HPDE6-E6E7 (cell line): ENCODE measurements around the gene NIT1.
"Not testable (repeated sequence)": the region's sequence is repeated elsewhere in the genome, so short reads cannot be mapped to it uniquely, and the experiment has no call there.

Experiments used
- DNase-seq: peaks from one replicate; pipeline ENCODE4 v3.0.0; 2011; ENCODE audit warnings: missing footprints; ENCODE audit errors: extremely low spot score

The NIT1 gene

DNA sequence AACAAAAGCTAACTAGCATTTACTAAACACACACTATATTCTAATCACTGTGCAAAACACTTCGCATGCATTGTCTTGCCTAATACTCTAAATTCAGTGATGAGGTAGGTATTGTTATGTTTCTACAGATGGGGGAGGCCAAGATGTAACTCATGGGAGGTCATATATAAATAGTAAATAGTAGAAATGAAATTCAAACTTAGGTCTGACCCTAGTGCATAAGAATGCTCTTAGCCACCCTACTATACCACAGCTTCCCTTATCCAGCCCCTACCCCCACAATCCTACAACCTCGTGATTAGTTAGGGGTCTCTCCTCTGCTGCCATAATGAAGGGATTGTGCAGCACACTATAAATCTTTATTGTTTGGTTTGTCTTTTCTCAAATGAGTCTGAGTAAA lies 3.3 kb upstream of the NIT1 start:
- no peak for DNase-seq

DNA sequence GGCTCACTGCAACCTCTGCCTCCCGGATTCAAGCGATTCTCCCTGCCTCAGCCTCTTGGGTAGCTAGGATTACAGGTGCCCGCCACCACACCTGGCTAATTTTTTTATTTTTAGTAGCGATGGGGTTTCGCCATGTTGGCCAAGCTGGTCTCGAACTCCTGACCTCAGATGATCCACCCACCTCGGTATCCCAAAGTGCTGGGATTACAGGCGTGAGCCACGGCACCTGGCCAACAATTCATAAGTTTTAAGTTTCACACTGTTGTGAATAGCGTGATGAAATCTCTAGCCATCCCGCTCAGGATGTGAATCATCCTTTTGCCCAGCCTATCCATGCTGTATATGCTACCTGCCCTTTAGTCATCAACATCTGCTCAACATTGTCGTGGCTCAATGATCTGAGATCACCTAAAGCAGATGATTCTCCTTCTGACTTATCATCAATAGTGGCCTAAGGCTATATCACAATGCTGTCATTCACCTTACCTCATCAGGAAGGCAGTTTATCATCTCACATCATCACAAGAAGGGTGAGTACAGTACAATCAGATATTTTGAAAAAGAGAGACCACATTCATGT lies 2.7 kb upstream of the NIT1 start:
- DNase-seq: peak; percentile 78

DNA sequence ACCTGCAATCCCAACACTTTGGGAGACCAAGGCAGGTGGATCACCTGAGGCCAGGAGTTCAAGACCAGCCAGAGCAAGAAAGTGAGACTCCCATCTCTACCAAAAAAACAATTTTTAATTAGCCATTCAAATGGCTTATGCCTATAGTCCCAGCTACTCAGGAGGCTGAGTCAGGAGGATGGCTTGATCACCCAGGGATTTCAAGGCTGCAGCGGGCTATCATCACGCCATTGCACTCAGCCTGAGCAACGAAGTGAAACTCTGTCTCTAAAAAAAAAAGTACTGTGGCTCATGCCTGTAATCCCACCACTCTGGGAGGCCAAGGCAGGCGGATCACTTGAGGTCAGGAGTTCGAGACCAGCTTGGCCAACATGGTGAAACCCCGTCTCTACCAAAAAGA lies 1.9 kb upstream of the NIT1 start:
- DNase-seq: not testable (repeated sequence)

DNA sequence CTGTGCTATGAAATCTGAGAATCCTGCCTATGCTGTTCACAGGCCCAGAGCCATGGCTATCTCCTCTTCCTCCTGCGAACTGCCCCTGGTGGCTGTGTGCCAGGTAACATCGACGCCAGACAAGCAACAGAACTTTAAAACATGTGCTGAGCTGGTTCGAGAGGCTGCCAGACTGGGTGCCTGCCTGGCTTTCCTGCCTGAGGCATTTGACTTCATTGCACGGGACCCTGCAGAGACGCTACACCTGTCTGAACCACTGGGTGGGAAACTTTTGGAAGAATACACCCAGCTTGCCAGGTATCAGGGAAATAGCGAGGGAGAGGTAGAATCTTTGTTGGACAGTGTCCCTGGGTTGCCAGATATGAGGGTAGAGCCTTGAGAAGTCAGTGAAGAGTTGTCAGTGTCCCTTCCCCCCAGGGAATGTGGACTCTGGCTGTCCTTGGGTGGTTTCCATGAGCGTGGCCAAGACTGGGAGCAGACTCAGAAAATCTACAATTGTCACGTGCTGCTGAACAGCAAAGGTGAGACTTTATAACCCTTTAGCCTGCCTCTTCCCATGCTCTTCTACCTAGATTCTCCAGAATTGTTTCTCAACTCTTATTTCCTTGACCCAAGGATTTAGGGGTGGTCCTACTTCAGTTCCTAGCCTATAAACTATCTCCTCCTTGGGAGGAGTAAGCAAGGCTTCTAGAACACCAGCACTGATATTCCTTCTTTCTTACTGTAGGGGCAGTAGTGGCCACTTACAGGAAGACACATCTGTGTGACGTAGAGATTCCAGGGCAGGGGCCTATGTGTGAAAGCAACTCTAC lies 1.4 kb downstream of the NIT1 start:
- peak; percentile 65 for DNase-seq

DNA sequence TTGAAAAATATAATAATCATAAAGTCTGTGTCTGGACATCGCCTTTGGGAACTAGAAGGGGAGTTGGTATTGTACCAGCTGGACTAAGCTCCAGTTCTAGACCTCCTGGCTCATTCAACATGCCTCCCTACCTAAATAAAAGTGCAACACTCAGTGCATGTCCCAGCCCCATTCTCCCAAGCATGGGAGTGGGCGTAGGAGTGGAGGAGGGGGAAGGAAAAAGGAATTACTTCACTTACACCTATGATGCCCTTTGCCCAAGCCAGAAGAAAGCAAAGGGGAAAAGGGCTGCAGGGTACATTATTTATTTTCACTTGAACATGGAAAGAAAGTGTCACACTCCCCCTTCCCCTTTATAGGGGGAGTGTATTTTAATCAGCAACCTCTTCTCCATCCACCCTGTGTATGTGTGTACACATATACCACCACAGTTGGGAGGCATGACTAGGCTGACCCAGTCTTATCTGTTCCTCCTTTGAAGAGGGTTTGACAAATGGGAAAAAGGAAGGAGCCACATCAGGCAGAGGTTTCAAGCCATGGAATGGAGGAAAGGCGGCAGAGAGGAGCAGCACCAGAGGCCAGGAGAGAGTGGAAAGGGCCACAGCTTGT lies 3.2 kb downstream of the NIT1 start:
- no peak for DNase-seq

DNA sequence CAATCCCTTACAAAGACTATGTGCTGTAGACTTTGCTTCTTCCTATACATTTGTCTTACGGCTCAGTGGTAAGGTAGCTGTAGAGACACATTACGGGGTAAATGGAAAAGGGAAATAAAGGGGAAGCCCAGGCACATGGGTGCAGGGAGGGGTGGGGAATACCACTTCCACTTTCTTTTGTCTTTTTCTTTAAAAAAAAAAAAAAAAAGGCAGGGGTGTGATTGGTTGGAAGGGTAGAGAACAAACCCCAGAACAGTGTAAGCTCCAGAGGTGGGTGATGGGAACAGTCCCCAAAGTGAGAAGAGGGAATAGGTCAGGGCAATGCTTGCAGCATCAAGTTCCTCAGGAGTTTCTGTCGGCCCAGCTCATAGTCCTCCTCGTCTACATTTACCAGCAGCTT lies 3.9 kb downstream of the NIT1 start:
- no peak for DNase-seq

DNA sequence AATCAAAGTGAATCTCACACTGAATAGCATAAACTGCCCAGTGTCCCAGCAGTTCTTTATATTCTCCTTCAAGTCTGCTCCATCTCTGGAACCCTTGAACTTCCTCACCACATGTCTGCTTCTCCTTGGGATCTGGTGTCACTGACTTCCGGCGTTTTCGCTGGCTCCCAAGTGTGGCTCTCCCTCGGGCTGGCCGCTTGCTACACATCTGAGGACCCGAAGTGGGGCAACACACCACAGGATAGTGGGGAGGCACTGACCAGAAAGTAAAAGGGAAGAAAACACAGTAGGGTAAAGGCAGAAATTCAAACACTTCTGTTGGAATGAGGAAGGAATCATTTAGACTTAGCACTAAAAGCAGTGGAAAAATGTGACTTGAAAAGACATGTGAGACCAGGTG lies 5.1 kb downstream of the NIT1 start:
- no peak for DNase-seq

DNA sequence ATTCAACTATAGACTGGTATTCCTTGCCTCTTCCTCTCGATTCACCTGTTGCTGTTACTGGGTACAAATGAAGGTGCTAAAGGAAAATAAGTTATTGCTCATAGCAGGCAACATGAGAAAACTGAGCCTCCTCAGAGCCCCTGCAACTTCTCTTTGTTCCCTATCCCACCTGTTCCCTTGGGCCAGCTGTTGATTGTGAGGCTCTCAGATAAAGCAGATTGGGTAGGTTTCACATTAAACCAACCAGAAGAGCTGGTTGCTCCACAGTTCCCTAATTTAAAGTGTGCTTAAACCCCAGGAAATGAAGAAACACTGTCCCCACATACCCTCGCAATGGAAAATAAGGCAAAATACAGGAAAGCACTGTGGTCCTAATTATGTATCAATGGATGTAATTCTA lies 9.7 kb downstream of the NIT1 start:
- DNase-seq: no peak

DNA sequence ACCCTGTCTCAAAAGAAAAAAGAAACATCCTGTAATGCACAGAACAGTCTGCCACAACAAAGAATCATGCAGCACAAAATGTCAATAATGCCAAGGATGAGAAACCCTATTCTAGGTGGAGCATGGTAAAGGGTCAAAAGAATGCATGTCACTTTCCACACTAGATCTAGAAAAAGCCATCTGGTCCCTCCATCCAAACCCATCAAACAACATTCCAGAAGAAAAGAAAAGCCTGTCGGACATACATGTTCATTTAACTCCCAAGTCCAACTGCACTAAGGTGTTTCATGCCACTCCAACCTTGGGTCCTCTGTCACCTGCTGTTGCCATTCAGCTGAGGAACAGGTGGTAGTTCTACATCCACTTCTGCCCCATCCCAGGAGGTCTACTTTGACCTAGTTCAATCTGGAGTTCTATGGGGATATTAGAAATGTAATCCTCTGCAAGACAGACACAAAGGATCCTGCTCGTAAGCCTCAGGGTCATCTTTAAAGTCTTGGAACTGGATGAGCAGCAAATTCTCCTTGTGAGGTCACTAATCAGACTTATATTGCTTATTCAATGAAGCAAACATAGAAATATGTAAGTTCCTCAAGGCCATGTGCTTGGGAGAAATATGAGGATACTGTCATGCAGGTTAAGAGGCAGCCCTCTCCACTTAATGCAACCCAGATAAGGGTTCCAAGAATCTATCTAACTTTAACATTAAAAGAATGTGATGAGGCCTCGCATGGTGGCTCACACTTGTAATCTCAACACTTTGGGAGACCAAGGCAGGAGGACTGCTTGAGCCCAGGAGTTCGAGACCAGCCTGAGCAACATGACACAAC lies 10.9 kb downstream of the NIT1 start:
- no peak for DNase-seq

DNA sequence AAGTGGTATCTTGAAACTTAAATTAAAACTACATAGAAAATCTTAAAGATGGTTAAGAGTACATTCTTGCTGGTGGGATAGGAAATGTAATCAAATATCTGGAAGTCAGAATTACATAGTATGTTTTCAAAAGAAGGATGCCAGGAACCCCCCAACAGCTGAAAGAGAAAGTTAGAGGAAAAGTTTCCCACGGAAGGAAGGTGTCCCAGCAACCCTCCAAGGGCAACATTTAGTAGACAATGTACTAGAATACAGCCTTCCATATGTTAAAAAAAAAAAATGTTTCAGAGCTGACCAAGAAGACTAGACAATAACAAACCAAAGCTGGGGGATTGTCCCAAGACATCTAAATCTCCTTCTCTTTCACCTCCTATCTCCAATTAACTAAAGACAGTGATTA lies 12.4 kb downstream of the NIT1 start:
- DNase-seq: no peak

DNA sequence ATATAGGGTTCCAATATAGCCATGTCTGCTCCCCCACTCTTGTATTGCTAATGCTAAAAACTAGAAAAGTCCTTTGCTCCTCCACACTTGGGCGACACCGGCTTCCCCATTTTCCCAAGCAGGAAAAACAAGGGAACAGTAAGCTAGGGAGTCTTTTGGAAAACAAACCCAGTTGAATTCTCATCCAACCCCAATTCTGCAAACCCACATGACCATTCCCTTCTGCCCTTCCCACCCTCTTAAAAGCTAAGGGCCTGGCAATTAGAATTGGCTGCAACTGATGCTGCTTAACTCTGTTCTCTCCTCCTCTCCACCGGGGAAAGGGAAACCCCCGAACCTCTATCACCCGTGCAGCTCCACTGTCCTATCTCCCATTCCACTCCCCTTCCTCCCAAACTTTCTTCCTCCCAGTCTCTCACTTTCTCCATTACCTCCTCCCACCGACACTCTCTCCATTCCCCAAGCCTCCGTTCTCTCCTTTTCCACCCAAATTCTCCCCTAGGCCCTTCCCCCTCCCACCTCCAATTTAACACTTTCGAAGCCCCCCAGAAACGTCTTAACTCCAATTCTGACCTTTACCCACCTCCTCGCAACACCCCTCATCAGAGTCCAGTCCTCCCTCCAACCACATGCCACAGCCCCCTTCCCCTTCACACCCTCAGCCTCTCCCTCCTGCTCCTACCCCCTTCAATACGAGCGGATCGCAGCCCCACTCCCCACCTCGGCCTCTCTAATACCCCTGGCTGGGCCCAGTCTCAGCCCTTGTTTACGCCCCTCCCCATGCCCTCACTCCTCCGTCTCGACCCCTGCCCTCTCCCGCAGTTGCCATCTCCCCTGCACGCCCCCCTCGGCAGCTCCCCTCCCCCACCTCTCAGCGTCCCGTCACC lies 13.9 kb downstream of the NIT1 start:
- no peak for DNase-seq

DNA sequence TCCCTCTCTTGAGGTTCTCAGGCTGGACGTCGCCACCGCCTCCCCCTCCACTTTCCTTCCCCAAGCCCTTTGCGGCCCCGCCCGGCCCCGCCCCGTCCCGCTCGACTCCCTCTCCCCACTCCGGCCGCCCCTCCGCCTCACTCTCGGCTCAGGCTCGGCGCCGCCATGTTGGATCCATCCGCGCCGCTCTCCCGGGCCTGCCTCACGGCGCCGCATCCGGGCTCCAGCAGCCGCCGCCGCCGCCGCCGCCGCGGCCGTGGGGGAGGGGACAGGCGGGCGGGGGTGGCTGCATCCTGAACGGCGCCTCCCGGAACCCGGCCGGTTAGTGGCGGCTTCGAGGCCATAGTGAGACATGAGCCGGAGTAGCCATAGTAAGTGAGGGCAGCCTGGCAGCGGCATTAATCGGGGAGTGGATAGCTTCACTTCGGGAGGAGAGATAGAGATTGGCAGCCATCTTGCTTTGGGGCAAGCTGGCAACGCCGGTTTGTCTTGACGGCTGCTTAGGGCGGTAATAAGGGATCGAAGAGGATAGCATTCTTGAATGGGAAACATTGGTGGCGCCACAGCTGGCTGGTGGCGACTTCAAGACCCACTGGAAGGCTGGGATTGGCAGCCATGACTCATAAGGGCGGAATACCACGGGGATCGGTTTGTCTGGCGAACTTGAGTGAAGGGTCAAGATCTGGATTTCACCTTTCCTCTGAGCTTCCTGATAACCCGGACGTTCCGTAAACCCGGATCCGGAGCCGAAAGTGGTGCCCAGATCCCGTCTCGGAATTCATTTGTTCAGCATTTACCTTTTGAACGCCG lies 14.7 kb downstream of the NIT1 start, which contains the start of gene DEDD:
Gene DEDD (minus strand): TSS at position 258 of the 810 bp plus-strand sequence. CDS start 8,205 bp downstream, outside the sequence.
- peak; percentile 91 for DNase-seq

DNA sequence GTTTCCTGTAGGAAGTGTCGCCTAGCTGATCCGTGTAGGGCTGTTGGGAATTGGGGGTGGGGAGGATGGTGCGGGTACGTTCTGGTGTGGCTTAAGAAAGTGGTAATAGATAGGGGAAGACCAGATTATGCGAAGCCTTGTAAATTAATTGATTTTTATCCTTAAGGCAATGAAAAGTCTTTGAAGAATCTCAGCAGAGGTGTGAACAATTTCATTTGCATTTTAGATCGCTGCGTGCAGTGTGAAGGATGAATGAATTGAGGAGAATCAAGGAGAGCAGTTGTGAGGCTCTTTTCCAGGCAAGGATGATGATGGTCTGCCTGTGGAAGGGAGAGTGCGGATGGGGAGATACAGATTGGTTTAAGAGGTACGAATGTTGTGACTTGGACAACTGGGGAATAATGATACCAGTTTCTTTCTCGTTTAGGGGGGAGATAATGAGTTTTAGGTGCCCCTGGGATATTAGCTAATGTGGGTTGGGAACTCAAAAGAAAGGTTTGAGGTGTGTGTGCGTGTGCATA lies 15.4 kb downstream of the NIT1 start:
- DNase-seq: no peak

DNA sequence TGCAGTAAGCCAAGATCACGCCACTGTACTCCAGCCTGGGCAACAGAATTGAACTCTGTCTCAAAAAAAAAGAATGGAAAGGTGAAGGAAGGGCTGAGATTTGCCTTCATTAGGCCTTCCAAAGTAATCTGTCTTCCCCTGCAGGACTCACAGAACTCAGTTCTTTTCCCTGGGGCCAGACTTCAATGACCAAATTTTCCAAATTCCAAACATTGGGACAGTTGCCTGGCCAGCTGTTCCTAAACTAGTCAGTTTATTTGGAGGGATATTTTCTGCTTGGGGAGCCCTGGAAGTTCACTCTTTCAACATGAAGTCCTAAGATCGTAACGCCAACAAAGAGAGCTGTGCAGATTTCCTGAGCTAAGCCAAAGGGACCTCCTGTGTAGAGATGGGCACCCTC lies 20.0 kb downstream of the NIT1 start:
- DNase-seq: no peak

DNA sequence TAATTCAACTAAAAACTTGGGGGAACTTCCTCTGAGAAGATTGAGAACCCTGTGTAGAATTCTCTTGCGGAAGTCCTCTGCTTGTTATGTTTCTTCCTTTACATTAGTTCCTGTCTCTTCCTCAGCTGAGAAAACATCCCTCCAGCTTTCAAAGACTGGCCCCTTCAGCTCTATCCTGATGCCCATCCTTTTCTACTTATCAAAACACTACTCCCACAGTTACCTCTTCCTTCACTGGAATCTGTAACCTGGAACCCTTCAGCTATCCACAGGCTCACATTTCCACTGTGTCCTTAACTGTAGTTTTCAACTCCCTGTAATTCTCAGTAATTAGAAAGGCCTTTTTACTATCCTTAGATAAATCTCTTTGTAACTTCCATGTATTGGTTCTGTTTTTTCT lies 20.5 kb downstream of the NIT1 start:
- no peak for DNase-seq

DNA sequence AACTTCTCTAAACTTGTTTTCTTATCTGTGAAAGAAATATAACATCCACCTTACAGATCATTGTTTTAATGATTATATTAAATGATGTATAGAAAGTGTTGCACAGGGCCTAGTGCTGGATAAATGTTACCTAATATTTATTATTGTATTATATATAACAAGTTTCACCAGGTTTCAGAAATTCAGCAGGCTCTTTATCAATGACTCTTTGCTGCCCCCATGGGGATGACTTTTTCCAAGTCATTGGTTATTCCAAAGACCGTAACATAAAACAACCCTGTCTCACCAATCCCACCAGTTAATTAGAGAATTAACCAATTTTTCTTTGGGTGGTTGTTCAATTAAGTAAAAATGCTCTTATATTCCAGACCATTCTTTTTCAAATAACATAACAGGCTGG lies 21.9 kb downstream of the NIT1 start:
- DNase-seq: peak; percentile 39

DNA sequence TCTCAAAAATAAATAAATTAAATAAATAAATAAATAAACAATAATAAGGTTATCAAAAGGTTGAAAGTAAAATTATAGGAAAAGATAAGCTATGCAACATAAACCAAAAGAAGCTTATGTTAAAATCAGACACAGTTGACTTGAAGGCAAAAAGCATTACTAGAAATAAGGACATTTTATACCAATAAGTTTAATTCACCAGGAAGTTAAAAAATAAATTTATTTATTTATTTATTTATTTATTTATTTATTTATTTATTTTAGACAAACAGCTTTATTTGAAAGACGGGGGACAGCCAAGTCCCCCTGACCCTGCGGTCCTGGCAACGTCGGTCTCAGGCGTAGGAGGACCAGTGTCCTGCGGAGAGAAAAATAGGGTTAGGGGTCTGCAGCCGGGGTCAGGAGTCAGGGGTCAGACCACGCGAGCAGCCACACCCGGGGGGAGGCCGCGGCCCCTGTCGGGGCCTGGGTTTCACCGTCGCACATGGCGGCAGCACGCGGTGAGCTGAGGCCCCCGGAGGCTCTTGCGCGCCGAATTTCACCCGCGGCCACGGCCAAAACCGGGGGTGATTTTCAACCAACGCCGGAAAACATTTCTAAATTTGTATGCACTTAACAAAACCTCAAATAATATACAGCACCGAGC lies 23.0 kb downstream of the NIT1 start:
- no peak for DNase-seq

DNA sequence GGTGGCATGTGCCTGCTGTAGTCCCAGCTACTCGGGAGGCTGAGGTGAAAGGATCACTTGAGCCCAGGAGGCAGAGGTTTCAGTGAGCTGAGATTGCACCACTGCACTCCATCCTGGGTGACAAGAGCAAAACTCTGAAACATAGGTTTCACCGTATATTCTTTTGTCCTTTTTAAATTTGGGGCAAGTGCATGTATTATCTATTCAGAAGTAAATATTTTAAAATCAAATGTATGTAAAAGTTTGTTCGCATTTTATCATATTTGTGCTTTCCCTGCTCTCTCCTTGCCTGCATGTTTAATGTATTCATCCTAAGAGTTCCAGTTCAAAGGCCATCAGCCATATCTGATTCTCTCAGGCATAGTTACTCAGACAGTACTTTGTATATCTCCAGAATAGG lies 27.9 kb downstream of the NIT1 start:
- DNase-seq: no peak

DNA sequence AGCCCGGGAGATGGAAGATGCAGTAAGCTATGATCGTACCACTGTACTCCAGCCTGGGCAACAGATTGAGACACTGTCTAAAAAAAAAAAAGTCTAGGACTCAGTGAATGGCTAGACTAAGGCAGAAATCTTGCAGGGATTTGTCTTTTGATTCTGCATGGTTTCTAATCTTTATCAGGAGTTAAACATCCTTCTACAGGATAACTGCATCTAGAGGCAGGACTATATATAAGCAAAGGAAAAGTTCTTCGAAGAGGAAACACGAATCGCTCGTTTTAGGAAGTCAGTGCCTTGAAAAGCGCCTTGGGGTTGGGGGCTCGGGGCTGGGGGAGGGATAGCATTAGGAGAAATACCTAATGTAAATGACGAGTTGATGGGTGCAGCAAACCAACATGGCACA lies 35.3 kb downstream of the NIT1 start:
- no peak for DNase-seq
